Transverse colon (tissue), 4 donors: ENCODE results near the gene WDFY2.

ENCODE experiments used
- EP300 ChIP-seq: sonication (generic); formaldehyde crosslinking; IDR thresholded peaks from one replicate; pipeline ENCODE4 v1.6.1; 2017; ENCODE audit warnings: antibody characterized with exemption, low read depth
- POLR2A ChIP-seq: fragments of 450-650 bp; IDR thresholded peaks from one replicate; pipeline ENCODE4 v1.6.1; 2016; ENCODE audit warnings: antibody characterized with exemption, mild to moderate bottlenecking, moderate library complexity
- POLR2AphosphoS5 ChIP-seq, 3 donors: sonication (generic); formaldehyde crosslinking; IDR thresholded peaks; one replicate each; pipeline ENCODE4 v1.6.1; 2016; ENCODE audit warnings: antibody characterized with exemption in 3 of 3
- TF ChIP-seq, protein P1 (sequence below), 5 experiments: fragments of 200-600 bp in 3 of 5; fragments of 450-650 bp in 2 of 5; sonication (generic) in 3 of 5; IDR thresholded peaks; 1 replicate in 2 of 5; 2 replicates in 3 of 5; pipeline ENCODE4 v1.5.1; 2016 to 2017; ENCODE audit warnings: antibody characterized with exemption in 5 of 5, inconsistent platforms in 3 of 5, mild to moderate bottlenecking in 2 of 5, moderate library complexity in 1 of 5

DNA sequence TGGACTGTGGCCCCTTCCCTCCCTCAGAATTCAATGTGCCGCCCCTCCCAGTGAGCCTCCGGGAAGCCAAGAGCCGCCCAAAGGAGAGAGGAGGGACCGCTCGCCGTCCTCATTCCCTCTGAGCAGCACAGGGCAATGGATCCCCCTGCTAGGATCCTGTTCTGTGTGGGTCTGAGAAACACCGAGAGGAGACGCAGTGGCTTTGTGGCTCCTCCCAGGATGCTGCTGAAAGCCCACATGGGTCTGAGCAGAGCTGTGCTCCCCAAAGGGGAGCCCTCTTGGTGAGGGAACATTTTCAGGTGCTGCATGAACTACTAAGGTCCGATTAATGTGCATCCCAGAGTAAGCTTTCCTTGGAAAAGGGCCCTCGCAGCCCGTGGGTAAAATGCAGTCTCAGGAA, 189.3 kb downstream of the WDFY2 start:
- TF ChIP-seq, protein P1, sequence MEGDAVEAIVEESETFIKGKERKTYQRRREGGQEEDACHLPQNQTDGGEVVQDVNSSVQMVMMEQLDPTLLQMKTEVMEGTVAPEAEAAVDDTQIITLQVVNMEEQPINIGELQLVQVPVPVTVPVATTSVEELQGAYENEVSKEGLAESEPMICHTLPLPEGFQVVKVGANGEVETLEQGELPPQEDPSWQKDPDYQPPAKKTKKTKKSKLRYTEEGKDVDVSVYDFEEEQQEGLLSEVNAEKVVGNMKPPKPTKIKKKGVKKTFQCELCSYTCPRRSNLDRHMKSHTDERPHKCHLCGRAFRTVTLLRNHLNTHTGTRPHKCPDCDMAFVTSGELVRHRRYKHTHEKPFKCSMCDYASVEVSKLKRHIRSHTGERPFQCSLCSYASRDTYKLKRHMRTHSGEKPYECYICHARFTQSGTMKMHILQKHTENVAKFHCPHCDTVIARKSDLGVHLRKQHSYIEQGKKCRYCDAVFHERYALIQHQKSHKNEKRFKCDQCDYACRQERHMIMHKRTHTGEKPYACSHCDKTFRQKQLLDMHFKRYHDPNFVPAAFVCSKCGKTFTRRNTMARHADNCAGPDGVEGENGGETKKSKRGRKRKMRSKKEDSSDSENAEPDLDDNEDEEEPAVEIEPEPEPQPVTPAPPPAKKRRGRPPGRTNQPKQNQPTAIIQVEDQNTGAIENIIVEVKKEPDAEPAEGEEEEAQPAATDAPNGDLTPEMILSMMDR (IDR thresholded peaks at IDR 0.05) = no peak
- TF ChIP-seq EP300 = no peak
- TF ChIP-seq POLR2A = no peak
- no peak for TF ChIP-seq POLR2AphosphoS5 (IDR thresholded peaks at IDR 0.05)
